ENCODE measurements around the gene MAJIN.
"Not testable (repeated sequence)": the region's sequence is repeated elsewhere in the genome, so short reads cannot be mapped to it uniquely, and the experiment has no call there.

MAJIN gene

GRCh38 chr11:64971421-64972233 lies at the start of gene MAJIN:
Gene MAJIN, minus strand, starts transcription at chr11:64972108. Its CDS starts 12,703 bp downstream, at chr11:64959405.
- DNase-seq (ENCODE audit: low spot score) = no peak

- no peak for DNase-seq (ENCODE audit: low spot score)
Observed at GRCh38 chr11:65021509-65021908, 49.6 kb upstream of the MAJIN start.

- no peak for DNase-seq (ENCODE audit: low spot score)
Observed at GRCh38 chr11:65021003-65021402, 49.1 kb upstream of the MAJIN start.

- no peak for DNase-seq (ENCODE audit: low spot score)
Observed at GRCh38 chr11:65019824-65020223, 47.9 kb upstream of the MAJIN start.

- DNase-seq (ENCODE audit: low spot score) = no peak
Observed at GRCh38 chr11:65017937-65018336, 46.0 kb upstream of the MAJIN start.

- DNase-seq (ENCODE audit: low spot score) = no peak
Observed at GRCh38 chr11:65016705-65017104, 44.8 kb upstream of the MAJIN start.

GRCh38 chr11:65014726-65015227 lies 42.9 kb upstream of the MAJIN start:
- no peak for DNase-seq (ENCODE audit: low spot score)

GRCh38 chr11:65013888-65014725 lies 42.2 kb upstream of the MAJIN start, which contains the start of gene ARL2:
Gene ARL2, plus strand, starts transcription at chr11:65014160. Its CDS starts 48 bp downstream, at chr11:65014208.
- DNase-seq (ENCODE audit: low spot score) = peak; percentile 91

GRCh38 chr11:65013130-65013887 lies 41.4 kb upstream of the MAJIN start:
- peak; percentile 93 for DNase-seq (ENCODE audit: low spot score)

- DNase-seq (ENCODE audit: low spot score) = no peak
Observed at GRCh38 chr11:65008873-65009272, 37.0 kb upstream of the MAJIN start.

GRCh38 chr11:65008016-65008415 lies 36.1 kb upstream of the MAJIN start:
- no peak for DNase-seq (ENCODE audit: low spot score)

- DNase-seq (ENCODE audit: low spot score) = not testable (repeated sequence)
Observed at GRCh38 chr11:65003968-65004367, 32.1 kb upstream of the MAJIN start.

GRCh38 chr11:65003282-65003681 lies 31.4 kb upstream of the MAJIN start:
- DNase-seq (ENCODE audit: low spot score) = no peak

GRCh38 chr11:65002706-65003105 lies 30.8 kb upstream of the MAJIN start:
- DNase-seq (ENCODE audit: low spot score) = no peak

GRCh38 chr11:64999478-64999877 lies 27.6 kb upstream of the MAJIN start:
- no peak for DNase-seq (ENCODE audit: low spot score)

- DNase-seq (ENCODE audit: low spot score) = peak; percentile 60
Observed at GRCh38 chr11:64998690-64999431, 27.0 kb upstream of the MAJIN start.

- DNase-seq (ENCODE audit: low spot score) = peak; percentile 32
Observed at GRCh38 chr11:64998141-64998540, 26.2 kb upstream of the MAJIN start.

GRCh38 chr11:64996710-64997380 lies 24.9 kb upstream of the MAJIN start, which contains the start of gene BATF2:
Gene BATF2, minus strand, starts transcription at chr11:64996971. Its CDS starts 57 bp downstream, at chr11:64996914.
- peak; percentile 79 for DNase-seq (ENCODE audit: low spot score)

- DNase-seq (ENCODE audit: low spot score) = no peak
Observed at GRCh38 chr11:64996327-64996709, 24.4 kb upstream of the MAJIN start.

GRCh38 chr11:64994318-64994717 lies 22.4 kb upstream of the MAJIN start:
- no peak for DNase-seq (ENCODE audit: low spot score)
